Measurements from ENCODE around the gene PLAC9.

PLAC9 gene

GRCh38 chr10:80160361-80161320 is 28.1 kb downstream of the PLAC9 start:
- DNase-seq (ENCODE audit: low spot score) = no peak

GRCh38 chr10:80161321-80162083 is 29.0 kb downstream of the PLAC9 start:
- no peak for DNase-seq (ENCODE audit: low spot score)

GRCh38 chr10:80163741-80164341 is 31.3 kb downstream of the PLAC9 start:
- DNase-seq (ENCODE audit: low spot score) = no peak

- DNase-seq (ENCODE audit: low spot score) = no peak
Observed at GRCh38 chr10:80164596-80164995, 32.1 kb downstream of the PLAC9 start.

- DNase-seq (ENCODE audit: low spot score) = no peak
Observed at GRCh38 chr10:80165173-80165572, 32.6 kb downstream of the PLAC9 start.

GRCh38 chr10:80166581-80167470 is 34.3 kb downstream of the PLAC9 start:
- DNase-seq (ENCODE audit: low spot score) = no peak

GRCh38 chr10:80167471-80168161 is 35.1 kb downstream of the PLAC9 start:
- no peak for DNase-seq (ENCODE audit: low spot score)

- no peak for DNase-seq (ENCODE audit: low spot score)
Observed at GRCh38 chr10:80168162-80168511, 35.6 kb downstream of the PLAC9 start.

GRCh38 chr10:80168679-80169380 is 36.3 kb downstream of the PLAC9 start:
- no peak for DNase-seq (ENCODE audit: low spot score)

GRCh38 chr10:80170026-80170425 is 37.5 kb downstream of the PLAC9 start:
- no peak for DNase-seq (ENCODE audit: low spot score)

- no peak for DNase-seq (ENCODE audit: low spot score)
Observed at GRCh38 chr10:80170641-80171040, 38.1 kb downstream of the PLAC9 start.

GRCh38 chr10:80171248-80171660 is 38.7 kb downstream of the PLAC9 start:
- DNase-seq (ENCODE audit: low spot score) = no peak

- DNase-seq (ENCODE audit: low spot score) = no peak
Observed at GRCh38 chr10:80172896-80173295, 40.4 kb downstream of the PLAC9 start.

- no peak for DNase-seq (ENCODE audit: low spot score)
Observed at GRCh38 chr10:80173466-80173865, 40.9 kb downstream of the PLAC9 start.

GRCh38 chr10:80174641-80175395 is 42.3 kb downstream of the PLAC9 start:
- no peak for DNase-seq (ENCODE audit: low spot score)

GRCh38 chr10:80176526-80176925 is 44.0 kb downstream of the PLAC9 start:
- DNase-seq (ENCODE audit: low spot score) = no peak

GRCh38 chr10:80177781-80178636 is 45.5 kb downstream of the PLAC9 start:
- no peak for DNase-seq (ENCODE audit: low spot score)

- no peak for DNase-seq (ENCODE audit: low spot score)
Observed at GRCh38 chr10:80182986-80183385, 50.5 kb downstream of the PLAC9 start.

GRCh38 chr10:80183436-80183835 is 50.9 kb downstream of the PLAC9 start:
- DNase-seq (ENCODE audit: low spot score) = no peak
